CD4-positive, alpha-beta T cell treated with Interleukin-15 for 1 hour (primary cell): Measurements from ENCODE around the gene ARHGEF1.

Experiments used
- DNase-seq: peaks from one replicate; pipeline ENCODE4 v3.0.0-alpha.2; 2020

ARHGEF1 gene

DNA sequence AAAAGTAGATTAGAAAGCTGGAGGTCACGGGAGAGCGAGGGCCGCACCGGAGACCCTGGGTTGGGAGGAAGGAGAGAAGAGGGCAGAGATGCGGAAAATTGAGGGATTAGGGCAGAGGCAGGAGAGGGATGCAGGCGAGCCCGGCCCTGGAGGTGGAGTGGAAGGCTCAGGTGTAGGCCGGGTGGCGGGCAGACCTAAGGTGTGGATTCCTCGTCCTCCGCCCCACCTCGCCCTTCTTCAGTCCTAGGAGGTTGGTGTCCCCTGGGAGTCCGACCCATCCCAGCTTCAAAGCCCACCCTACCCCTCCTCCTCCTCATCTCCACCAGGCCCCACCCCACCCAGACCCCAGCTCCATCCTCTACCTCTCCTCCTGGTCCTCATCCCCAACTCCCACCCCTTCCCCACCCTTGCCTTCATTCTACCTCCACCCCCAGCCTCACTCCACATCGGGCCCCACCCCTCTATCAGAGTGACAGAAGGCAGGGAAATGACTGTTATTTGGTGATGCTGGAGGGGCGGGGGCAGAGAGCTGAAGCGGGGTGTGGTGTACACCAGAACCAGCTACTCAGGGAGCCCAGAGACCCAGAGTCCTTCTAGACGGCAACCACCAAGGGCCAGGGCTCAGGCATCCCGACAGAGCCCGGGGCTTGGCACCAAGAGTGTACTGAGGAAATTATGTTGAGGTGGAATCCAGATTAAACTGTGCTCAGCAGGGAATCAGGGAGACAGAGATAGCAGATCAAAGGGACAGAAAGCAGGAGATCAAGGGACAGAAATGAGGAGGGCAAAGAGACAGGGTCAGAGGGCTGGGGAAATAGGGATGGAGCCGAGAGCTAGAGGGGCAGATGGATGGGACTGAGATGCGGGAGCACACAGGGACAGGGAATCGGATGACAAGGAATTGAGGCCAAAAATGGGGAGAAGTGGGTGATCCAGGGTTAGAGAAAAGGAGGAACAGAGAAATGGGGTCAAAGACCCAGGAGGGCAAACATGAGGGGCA is 38.9 kb downstream of the ARHGEF1 start:
- no peak for DNase-seq

DNA sequence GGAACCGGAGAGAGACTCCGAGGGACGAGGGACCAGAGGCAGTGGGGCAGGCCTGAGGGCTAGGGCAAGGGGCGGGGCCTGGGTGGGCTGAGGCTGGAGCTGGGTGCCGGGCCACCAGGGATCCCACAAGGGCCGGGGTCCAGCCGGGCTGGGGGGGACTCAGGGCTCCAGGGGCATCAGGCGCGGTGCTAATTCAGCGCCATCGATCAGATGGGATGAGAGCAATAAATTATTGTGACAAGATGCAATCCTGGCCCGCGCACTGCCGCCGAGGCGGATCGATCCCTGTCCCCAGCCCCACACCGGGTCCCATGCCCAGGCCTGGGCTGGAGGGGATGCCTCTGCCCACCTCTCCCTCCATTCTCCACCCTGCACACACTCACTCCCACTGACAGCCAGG is 39.6 kb downstream of the ARHGEF1 start:
- no peak for DNase-seq

GRCh38 chr19:41923045-41923788 is 40.2 kb downstream of the ARHGEF1 start:
- DNase-seq, result no peak

DNA sequence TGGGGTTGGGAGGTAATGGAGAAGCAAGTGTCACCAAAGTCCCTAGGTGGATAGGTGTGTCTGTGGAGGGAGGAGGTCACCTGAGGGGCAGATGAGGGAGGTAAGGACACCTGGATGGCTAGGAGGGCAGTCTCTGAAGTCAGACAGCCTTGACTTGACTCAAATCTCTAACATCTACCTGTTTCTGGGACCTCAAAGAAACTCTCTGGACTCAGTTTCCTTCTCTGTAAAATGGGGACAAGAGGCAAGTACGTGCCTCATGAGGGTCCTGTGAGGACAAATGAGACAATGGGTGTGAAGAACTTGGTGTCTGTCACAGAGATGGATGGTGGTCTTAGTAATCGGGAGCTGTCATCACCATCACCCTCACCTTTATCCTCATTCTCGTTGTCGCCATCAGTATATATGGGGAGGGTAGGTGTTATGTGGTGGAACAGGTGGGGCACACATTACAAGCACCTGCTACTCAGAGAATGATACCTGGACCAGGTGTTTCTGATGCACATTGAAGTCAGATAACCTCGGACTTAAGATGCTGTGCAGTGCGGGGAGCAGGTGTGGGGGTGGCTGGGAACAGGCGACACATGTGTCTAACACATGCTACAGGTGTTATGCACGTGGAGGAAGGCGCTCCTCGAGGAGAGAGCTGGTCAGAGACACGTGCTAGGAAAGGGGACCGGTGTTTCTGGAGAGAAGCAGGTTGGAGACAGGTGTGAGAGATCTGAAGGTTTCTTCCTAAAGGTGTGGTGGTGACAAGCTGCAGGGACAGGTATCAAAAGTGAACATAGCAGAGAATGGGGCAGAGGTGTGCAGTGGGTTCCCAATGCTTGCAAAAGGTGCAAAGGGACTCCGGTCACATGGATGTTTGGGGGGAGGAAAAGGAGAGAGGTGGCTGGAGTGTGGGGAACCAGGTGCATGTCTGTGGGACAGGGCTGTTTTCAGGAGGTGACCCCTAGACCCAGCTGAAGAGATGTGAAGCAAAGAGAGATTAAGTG is 41.5 kb downstream of the ARHGEF1 start:
- DNase-seq, result no peak

GRCh38 chr19:41925208-41926003 is 42.4 kb downstream of the ARHGEF1 start:
- no peak for DNase-seq

DNA sequence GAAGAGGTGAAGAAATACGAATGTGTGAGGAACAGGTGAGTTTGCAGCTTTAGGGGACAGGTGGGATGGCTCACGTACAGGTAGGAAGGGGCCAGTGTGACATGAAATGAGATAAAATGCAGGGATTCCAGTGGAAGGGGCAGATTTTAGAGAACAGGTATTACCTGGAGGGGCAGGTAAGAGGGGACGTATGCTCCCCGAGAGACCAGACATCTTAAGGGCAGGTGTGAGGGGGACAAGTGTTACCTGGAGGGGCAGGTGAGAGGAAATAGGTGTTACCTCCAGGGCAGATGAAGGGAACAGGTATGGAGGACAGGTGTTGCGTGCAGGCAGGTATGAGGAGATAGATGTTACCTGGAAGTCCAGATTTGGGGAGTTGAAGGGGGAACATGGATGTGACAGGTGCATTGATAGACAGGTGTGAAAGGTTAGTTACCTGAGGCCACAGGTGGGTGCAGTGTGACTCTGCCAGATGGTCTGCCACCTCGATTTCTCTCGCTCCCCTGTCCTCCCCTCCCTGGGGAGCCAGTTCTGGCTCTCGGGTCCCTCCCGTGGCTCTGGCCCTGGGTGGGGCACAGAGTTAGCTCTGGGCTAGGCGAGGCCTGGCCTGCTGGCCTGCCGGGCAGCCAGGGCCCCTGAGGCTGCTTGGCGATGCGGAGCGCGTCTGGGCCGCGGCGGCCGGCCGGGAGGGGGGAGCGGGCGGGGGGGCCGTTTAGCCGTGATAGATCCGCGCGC is 43.2 kb downstream of the ARHGEF1 start:
- no peak for DNase-seq

- DNase-seq, result no peak
Measured at GRCh38 chr19:41926763-41927496, 43.9 kb downstream of the ARHGEF1 start.

DNA sequence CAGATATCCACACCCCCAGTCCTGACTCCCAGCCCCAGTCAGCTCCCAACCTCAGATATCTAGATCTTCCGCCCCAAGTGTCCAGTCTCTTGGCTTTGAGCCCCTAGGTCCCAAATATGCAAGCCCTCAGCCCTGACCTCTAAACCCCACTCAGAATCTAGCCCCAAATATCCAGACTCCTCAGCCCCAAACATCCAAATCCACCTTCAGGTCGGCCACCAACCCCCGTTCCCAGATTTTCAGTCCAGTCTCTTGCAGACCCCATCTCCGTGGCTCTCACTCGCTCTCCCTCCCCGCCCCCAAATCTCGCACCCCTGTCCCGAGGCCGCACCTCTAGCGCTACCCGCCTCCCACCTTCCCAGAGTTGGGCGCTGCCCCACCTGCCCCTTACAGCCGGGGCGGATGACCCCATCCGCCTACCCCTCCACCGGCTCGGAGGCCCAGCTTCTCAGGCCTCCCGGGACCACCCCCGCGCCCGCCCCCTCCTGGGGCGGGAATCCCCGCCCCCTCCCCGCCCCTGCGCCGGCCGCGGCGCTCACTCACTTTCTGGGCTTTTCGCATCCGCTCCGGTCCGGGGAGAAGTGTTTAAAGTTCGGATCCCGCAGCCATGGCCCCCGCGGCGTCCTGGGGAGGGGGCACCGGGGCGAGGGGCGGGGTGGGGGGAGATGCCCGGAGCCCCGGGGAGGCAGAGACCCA is 44.7 kb downstream of the ARHGEF1 start:
- no peak for DNase-seq

- no peak for DNase-seq
Measured at GRCh38 chr19:41928221-41928683, 45.3 kb downstream of the ARHGEF1 start, which contains the start of gene ERFL. TSS of gene ERFL (minus strand) at chr19:41928449. CDS start at chr19:41912919, 15,530 bp downstream.

GRCh38 chr19:41928754-41929535 is 46.0 kb downstream of the ARHGEF1 start:
- peak; percentile 50 for DNase-seq

DNA sequence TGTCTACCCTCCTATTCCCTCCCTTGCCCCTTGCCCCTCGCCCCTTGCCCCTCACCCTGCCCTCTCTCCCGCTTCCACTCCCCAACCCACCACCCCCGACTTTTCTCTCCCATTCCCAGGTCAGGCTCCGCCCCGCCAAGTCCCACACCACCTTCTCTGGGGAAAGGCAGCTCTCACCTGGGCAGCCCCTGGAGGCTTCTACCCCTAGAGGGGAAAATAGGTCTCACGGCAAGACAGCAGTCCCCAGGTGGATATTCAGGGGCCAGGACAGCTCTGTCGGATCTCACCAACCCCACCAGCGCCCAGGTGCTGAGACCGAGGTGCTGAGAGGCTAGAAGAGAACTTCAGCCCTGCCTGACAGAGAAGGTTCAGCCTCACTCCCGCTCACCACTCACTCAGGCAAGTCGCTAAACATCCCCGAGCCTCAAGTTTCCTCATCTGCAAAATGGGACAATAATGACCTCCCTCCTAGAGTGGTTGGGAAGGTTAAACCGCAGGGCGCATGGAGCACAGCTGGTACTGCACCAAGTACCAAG is 46.6 kb downstream of the ARHGEF1 start:
- no peak for DNase-seq

DNA sequence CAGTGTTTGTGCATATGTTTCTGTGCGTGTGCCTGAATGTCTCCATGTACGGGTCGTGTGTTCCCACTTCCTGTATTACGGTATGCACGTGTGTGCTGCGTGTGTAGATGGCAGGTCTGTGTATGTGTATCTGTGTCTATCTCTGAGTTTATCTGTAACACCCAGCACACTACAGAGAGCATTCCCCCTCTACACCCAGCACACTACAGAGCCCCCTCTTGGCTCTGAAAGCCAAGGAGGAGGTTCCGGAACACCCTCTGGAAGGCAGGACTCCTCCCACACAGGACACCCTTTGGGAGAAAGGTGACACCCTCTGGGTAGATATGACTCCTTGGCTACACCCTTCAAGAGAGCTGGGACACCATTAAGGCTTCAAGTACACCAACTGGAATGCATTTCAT is 47.3 kb downstream of the ARHGEF1 start:
- no peak for DNase-seq

- DNase-seq, result no peak
Measured at GRCh38 chr19:41930926-41931592, 48.1 kb downstream of the ARHGEF1 start.

GRCh38 chr19:41932259-41932719 is 49.3 kb downstream of the ARHGEF1 start:
- DNase-seq, result no peak

DNA sequence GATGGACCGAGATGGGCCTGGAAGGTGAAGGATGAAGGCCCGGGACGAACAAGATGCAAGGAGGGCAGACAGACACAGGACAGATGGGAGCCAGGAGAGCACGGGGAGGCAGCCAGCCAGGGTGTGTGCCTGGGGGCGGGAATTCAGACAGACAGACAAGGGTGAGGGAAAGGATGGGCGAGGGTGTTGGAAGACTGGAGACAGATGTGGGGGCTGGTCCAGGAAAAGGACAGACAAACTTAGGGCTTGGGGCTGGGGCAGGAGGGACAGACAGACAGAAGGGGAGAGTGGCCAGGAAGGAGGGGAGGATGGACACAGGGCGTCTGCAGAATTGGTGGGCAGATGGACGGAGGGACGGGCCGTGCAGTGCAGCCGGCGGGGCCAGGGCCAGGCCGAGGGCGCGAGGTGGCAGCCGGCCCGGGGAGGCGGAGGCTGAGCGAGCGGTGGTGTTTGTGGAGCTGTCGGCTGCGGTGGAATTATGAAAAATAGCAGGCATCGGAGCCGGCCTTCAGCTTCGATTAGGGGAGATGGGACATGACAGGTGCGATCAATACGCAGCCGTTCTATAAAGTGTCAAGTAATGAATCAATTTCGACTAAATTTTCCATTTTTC is 49.8 kb downstream of the ARHGEF1 start:
- no peak for DNase-seq

GRCh38 chr19:41933693-41934426 is 50.9 kb downstream of the ARHGEF1 start:
- DNase-seq, result no peak
